ENCODE results near the gene ZC3H12D.

DNA sequence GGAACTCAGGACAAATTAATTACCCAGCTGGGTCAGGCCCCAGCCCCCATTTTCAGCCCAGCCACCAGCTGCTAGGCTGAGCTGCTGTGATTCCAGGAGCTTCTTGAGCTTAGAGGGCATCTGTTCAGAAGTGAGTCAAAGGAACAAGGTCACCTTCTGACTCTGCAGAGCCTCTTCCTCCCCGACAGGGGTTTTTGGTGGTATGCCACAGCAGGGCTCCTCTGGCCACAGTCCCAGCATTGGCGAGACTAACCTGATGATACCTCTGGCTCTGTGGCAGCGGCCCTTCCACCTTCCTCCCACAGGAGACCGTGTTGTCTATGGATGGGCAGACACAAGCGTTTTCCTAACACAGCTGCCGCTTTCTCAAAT, 39.7 kb downstream of the ZC3H12D start:
- TF ChIP-seq, protein P1, sequence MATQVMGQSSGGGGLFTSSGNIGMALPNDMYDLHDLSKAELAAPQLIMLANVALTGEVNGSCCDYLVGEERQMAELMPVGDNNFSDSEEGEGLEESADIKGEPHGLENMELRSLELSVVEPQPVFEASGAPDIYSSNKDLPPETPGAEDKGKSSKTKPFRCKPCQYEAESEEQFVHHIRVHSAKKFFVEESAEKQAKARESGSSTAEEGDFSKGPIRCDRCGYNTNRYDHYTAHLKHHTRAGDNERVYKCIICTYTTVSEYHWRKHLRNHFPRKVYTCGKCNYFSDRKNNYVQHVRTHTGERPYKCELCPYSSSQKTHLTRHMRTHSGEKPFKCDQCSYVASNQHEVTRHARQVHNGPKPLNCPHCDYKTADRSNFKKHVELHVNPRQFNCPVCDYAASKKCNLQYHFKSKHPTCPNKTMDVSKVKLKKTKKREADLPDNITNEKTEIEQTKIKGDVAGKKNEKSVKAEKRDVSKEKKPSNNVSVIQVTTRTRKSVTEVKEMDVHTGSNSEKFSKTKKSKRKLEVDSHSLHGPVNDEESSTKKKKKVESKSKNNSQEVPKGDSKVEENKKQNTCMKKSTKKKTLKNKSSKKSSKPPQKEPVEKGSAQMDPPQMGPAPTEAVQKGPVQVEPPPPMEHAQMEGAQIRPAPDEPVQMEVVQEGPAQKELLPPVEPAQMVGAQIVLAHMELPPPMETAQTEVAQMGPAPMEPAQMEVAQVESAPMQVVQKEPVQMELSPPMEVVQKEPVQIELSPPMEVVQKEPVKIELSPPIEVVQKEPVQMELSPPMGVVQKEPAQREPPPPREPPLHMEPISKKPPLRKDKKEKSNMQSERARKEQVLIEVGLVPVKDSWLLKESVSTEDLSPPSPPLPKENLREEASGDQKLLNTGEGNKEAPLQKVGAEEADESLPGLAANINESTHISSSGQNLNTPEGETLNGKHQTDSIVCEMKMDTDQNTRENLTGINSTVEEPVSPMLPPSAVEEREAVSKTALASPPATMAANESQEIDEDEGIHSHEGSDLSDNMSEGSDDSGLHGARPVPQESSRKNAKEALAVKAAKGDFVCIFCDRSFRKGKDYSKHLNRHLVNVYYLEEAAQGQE (IDR thresholded peaks at IDR 0.05; ENCODE audit: low read depth, low read length) = no peak
- TF ChIP-seq, protein P2, sequence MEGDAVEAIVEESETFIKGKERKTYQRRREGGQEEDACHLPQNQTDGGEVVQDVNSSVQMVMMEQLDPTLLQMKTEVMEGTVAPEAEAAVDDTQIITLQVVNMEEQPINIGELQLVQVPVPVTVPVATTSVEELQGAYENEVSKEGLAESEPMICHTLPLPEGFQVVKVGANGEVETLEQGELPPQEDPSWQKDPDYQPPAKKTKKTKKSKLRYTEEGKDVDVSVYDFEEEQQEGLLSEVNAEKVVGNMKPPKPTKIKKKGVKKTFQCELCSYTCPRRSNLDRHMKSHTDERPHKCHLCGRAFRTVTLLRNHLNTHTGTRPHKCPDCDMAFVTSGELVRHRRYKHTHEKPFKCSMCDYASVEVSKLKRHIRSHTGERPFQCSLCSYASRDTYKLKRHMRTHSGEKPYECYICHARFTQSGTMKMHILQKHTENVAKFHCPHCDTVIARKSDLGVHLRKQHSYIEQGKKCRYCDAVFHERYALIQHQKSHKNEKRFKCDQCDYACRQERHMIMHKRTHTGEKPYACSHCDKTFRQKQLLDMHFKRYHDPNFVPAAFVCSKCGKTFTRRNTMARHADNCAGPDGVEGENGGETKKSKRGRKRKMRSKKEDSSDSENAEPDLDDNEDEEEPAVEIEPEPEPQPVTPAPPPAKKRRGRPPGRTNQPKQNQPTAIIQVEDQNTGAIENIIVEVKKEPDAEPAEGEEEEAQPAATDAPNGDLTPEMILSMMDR (IDR thresholded peaks at IDR 0.05) = no peak
